A172 (cell line): ENCODE data around the gene TIMM13. TPM values are rescaled to one million over a fixed set of nuclear protein-coding genes. Genes with fewer than 3 reads are reported as not detected.

Source experiments
- DNase-seq: peaks from one replicate; pipeline ENCODE4 v3.0.0-alpha.2; 2015; ENCODE audit warnings: low spot score
- total RNA-seq: library from RNA; depleted of rRNA; stranded (reverse); fragments of >200 nt; shearing (Covaris generic); gene quantifications from 2 replicates; pipeline ENCODE4 v1.2.3, GENCODE V29; 2014; rRNA removed

Gene TIMM13
- total RNA-seq, 1 experiment from 2014 or later, result 110 TPM

DNA sequence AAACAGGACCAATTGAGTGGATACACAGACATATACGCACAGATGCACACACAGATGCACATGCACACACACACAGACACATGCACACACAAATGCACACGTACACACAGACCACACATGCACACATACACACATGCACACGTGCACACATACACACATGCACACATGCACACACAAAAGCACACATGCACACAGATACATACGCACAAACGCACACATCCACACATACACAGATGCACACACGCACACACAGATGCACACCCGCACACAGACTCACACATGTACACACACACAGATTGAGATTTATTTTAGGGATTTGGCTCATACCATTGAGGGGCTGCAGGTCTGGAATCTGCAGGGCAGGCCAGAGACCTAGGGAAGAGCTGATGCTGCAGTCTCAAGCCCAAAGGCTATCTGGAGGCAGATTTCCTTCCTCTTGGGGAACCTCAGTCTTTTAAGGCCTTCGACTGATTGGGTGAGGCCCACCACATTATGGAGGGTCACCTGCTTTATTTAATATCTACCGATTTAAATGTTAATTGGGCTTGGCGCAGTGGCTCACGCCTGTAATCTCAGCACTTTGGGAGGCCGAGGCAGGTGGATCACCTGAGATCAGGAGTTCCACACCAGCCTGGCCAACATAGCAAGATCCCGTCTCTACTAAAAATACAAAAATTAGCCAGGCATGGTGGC, 44.7 kb downstream of the TIMM13 start:
- DNase-seq, result no peak

DNA sequence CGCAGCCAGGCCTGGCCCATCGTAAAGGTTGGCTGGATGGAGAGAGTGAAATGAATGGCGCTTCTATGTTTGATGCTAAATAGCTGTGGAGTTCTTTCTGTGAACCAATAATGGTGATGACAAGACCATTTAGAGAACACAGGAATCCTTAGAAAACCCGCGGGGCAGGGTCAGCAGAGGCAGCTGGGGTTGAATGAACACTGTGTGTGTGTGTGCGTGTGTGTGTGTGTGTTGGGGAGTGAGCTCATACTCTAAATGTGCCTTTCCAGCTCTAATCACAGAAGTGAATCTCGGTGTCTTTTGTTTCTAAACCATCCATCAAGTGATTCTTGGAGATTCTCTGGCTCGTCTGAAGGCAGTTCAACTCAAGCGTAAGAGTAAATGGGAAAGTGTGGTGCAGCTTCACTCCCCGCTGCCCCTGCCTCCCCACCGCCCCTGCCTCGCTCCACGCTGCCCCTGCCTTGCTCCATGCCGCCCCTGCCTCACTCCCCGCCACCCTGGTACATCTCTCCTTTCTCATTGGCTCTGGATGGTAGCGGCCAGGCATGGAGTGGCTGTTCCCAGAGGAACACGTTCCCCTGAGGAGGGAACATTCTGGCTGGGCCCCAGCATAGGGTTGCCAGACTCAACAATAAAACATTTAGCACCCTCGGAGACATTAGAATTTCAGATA, 46.1 kb downstream of the TIMM13 start:
- no peak for DNase-seq

GRCh38 chr19:2380567-2380966, 46.8 kb downstream of the TIMM13 start:
- no peak for DNase-seq

GRCh38 chr19:2376784-2377519, 50.4 kb downstream of the TIMM13 start:
- DNase-seq, result no peak

Other genes starting within 250 kb of the TIMM13 start
- gene PLEKHJ1, start 191.3 kb downstream of the TIMM13 start, total RNA-seq, result 172 and 177 TPM in 2 replicates
- gene SF3A2, start 190.8 kb downstream of the TIMM13 start, total RNA-seq, result 41.1 and 42.9 TPM in 2 replicates
- 8.5 and 10.0 TPM in 2 replicates for gene AMH, start 178.3 kb downstream of the TIMM13 start, total RNA-seq
- not detected in 2 replicates for gene JSRP1, start 171.2 kb downstream of the TIMM13 start, total RNA-seq
- 0.22 and 1.7 TPM in 2 replicates for gene PEAK3, start 145.4 kb downstream of the TIMM13 start, total RNA-seq
- not detected in 2 replicates for gene LINGO3, start 119.4 kb downstream of the TIMM13 start, total RNA-seq
- gene LSM7, start 99.0 kb downstream of the TIMM13 start, total RNA-seq, result 493 and 592 TPM in 2 replicates
- 51.9 and 60.7 TPM in 2 replicates for gene SPPL2B, start 98.9 kb downstream of the TIMM13 start, total RNA-seq
- not detected in 2 replicates for gene TMPRSS9, start 67.3 kb downstream of the TIMM13 start, total RNA-seq
- 232 and 348 TPM in 2 replicates for gene LMNB2, start 29.4 kb upstream of the TIMM13 start, total RNA-seq
- gene GADD45B, start 48.5 kb upstream of the TIMM13 start, total RNA-seq, result 92.7 and 97.6 TPM in 2 replicates